ENCODE data around the gene NHSL2.

- TF ChIP-seq POLR2A (IDR thresholded peaks at IDR 0.05; ENCODE audit: low read depth, low read length) (no peak), TAF1 (IDR thresholded peaks at IDR 0.05; ENCODE audit: borderline replicate concordance, low read depth, low read length) (no peak), POLR2AphosphoS5 (IDR thresholded peaks at IDR 0.05; ENCODE audit: low read depth, low read length) (no peak)
Observed at GRCh38 chrX:72182924-72183323, 272.3 kb downstream of the NHSL2 start.
